Measurements from ENCODE around the gene DENND2A. TPM values are rescaled to one million over a fixed set of nuclear protein-coding genes. Genes with fewer than 3 reads are reported as not detected.

DENND2A gene
- total RNA-seq, 4 donors from 2014 or later = 2.0 to 10.9 (median 5.1) TPM

DNA sequence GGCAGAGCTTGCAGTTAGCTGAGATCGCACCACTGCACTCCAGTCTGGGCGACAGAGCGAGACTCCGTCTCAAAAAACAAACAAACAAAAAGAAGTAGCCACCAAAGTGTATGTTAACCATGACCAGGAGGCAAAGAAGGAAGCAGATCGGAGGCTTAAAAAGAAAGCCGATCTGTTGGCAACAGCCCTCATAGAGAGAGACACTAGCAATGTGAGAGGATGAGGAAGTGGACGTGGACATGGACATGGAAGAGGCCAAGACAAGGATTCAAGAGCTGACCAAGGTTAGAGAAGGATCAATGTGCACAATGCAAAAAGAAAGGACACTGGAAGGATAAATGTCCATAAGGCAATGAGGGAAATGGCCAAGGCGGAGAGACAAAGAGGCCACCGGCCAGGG is 17.3 kb upstream of the DENND2A start:
- TF ChIP-seq POLR2A (IDR thresholded peaks at IDR 0.05) = no peak
- TF ChIP-seq, protein P1, sequence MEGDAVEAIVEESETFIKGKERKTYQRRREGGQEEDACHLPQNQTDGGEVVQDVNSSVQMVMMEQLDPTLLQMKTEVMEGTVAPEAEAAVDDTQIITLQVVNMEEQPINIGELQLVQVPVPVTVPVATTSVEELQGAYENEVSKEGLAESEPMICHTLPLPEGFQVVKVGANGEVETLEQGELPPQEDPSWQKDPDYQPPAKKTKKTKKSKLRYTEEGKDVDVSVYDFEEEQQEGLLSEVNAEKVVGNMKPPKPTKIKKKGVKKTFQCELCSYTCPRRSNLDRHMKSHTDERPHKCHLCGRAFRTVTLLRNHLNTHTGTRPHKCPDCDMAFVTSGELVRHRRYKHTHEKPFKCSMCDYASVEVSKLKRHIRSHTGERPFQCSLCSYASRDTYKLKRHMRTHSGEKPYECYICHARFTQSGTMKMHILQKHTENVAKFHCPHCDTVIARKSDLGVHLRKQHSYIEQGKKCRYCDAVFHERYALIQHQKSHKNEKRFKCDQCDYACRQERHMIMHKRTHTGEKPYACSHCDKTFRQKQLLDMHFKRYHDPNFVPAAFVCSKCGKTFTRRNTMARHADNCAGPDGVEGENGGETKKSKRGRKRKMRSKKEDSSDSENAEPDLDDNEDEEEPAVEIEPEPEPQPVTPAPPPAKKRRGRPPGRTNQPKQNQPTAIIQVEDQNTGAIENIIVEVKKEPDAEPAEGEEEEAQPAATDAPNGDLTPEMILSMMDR (IDR thresholded peaks at IDR 0.05) = no peak
- H3K4me1 ChIP-seq = peaks cover 12 to 15% of the 10 kb centered on the region in 2 donors
- 83 to 92% methylated on average over 9 of the region's 9 CpGs for WGBS, 2 donors

DNA sequence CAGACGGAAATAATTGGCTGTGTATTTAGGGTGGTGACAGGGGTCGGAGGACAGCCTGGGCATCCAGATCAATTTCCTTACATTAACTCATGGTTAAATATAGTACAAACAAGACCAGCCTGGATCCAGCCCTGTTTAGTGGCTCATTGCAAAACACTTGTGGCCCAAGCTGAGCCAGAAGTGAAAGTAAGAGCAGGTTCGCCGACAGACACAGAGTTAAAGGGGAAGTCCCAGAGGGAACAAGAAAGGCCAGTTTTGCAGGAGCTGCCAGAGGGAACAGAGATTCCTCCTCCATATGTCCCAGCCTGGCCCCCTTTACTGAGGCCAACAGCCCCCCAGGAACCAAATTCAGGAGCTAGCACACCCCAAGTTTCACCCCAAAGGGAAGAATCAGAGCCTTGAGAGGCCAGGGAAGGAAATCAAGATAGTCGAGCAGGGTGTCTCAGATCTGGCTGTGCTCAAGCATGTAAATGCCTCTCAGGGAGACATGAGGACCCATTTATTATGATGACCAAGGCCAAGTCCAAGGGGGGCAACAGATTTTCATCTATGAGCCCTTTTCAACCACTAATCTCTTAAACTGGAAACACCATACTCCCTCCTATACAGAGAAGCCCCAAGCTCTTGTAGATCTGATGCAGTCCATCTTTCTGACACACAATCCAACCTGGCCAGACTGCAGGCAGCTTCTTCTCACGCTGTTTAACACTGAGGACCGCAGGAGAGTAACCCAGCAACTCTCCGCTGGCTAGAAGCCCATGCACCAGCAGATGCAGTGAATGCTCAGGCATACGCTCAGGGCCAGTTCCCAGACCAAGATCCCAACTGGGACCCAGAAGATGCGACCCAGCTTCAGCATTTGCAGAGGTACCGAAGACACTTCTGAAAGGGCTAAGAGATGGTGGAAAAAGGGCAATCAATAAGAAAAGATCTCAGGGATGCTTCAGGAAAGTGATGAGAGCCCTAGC is 16.2 kb upstream of the DENND2A start:
- intact Hi-C loops (cut with DNase I) = no loop called here

More for the DNA sequence above, 17.3 kb upstream of the DENND2A start:
- intact Hi-C loops (cut with DNase I) = no loop called here
- Histone ChIP-seq H3K27ac (no peak overlapping the region), H3K9me3 (no peaks in the 10 kb centered on the region), H3K4me3 (replicated peaks in 1 of 3) (no peak overlapping the region), H3K36me3 (no peaks in the 10 kb centered on the region), H3K27me3 (no peaks in the 10 kb centered on the region)
- DNase-seq = no peak

DNA sequence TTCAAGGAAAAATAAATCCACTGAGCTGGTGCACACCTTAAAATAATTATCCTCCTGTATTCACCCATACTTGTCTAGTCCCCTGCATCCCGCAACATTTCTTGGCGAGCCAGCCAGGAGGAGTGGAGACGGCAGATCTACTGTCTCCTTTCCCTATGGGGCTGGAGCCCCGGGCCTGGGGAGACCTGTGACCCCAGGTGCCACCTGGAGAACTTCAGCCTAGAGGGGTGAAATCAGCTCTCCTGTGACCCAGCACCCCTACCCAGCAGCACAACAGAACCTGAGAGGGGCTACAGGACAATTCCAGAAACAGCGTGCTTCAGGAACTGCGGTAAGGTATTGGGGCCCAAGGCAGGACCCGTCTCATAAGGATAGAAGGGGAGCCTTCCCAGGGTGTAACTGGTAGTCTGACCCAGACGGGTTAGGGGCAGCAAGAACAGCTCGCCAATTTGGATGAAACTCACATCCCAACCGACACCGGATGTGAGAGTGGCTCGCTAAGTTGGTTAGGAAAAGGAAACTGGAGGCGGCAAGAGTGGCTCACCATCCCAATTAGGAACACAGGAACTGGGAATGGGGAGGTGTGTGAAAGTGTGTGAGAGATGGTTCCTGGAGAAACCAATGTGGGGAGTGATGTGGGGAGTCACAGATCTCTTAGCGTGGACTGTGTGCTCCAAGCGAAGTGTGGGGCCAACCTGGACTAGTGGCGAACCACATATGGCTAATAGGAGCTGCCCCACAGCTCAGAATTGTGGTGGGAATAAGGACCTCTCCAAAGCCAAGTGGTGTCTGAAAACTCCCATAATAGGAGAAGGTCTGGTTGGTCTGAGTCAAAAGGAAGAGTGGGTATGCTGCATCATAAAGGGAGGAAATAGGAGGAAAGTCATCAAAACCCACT is 15.1 kb upstream of the DENND2A start:
- Histone ChIP-seq H3K4me3 (replicated peaks in 1 of 3) (no peak overlapping the region), H3K27me3 (no peaks in the 10 kb centered on the region), H3K4me1 (peaks cover 12 to 15% of the 10 kb centered on the region in 2 donors), H3K27ac (peak overlapping the region in 2 of 3 donors; percentile 67 to 78), H3K9me3 (no peaks in the 10 kb centered on the region), H3K36me3 (no peaks in the 10 kb centered on the region)
- DNase-seq = no peak
- TF ChIP-seq POLR2A (IDR thresholded peaks at IDR 0.05) = no peak
- TF ChIP-seq, protein P1 (IDR thresholded peaks at IDR 0.05) = no peak
- intact Hi-C loops (cut with DNase I) = no loop called here
- WGBS, 2 donors = 88 to 92% methylated on average over 16 of the region's 16 CpGs

More for the DNA sequence above, 16.2 kb upstream of the DENND2A start:
- H3K27ac ChIP-seq = peak overlapping the region; percentile 12 to 78 (median 67)
- no peaks in the 10 kb centered on the region for H3K27me3 ChIP-seq
- no peaks in the 10 kb centered on the region for H3K9me3 ChIP-seq
- H3K4me1 ChIP-seq = peaks cover 12 to 15% of the 10 kb centered on the region in 2 donors
- no peaks in the 10 kb centered on the region for H3K36me3 ChIP-seq
- 41 to 45% methylated on average over 11 of the region's 11 CpGs for WGBS, 2 donors
- H3K4me3 ChIP-seq (replicated peaks in 1 of 3) = peak overlapping the region in 1 of 3 donors; percentile 21
- peak; percentile 70 to 75 for DNase-seq
- TF ChIP-seq, protein P1 (IDR thresholded peaks at IDR 0.05) = no peak
- no peak for TF ChIP-seq POLR2A (IDR thresholded peaks at IDR 0.05)

DNA sequence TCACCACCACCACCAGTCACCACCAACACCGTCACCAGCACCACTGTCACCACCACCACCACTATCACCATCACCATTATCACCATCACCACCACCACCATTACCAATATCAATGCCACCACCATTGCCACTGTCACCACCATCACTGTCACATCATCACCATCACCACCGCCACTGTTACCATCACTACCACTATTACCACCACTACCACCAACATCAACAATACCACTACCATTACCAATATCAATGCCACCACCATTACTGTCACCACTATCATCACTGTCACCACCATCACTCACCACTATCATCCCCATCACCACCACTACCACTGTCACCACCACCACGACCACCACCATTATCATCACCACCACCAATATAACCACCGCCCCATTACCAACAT is 14.0 kb upstream of the DENND2A start:
- Histone ChIP-seq H3K9me3 (no peaks in the 10 kb centered on the region), H3K36me3 (no peaks in the 10 kb centered on the region), H3K4me1 (peaks cover 12 to 15% of the 10 kb centered on the region in 2 donors), H3K27ac (no peak overlapping the region), H3K4me3 (replicated peaks in 1 of 3) (no peak overlapping the region), H3K27me3 (no peaks in the 10 kb centered on the region)
- intact Hi-C loops (cut with DNase I) = no loop called here
- TF ChIP-seq, protein P1 (IDR thresholded peaks at IDR 0.05) = no peak
- TF ChIP-seq POLR2A (IDR thresholded peaks at IDR 0.05) = no peak
- no peak for DNase-seq
- WGBS, 2 donors = 95 to 96% methylated on average over 4 of the region's 4 CpGs

All from thyroid gland (tissue), 4 donors.